Left ventricle myocardium inferior (tissue), 1 donor: Measurements from ENCODE around the gene ZNF385B. TPM values are rescaled to one million over a fixed set of nuclear protein-coding genes. Genes with fewer than 3 reads are reported as not detected.
A peak's percentile ranks its signal among the peaks of the same experiment; 100 is the strongest.

ENCODE experiments used
- DNase-seq: peaks from one replicate; pipeline ENCODE4 v3.0.0-alpha.2; 2020
- H3K27ac ChIP-seq: fragments of 200-600 bp; replicated peaks from 2 replicates; pipeline ENCODE4 v1.8.0; 2021
- H3K27me3 ChIP-seq: fragments of 200-600 bp; 2 replicates; pipeline ENCODE4 v1.8.0; 2021; ENCODE audit warnings: low read depth
- H3K36me3 ChIP-seq: fragments of 200-600 bp; 2 replicates; pipeline ENCODE4 v1.8.0; 2021
- H3K4me1 ChIP-seq: fragments of 200-600 bp; 2 replicates; pipeline ENCODE4 v1.8.0; 2021
- H3K4me3 ChIP-seq: fragments of 200-600 bp; 2 replicates; pipeline ENCODE4 v1.8.0; 2021; ENCODE audit warnings: mild to moderate bottlenecking, moderate library complexity
- H3K9me3 ChIP-seq: fragments of 200-600 bp; replicated peaks from 2 replicates; pipeline ENCODE4 v1.8.0; 2021
- CTCF ChIP-seq: fragments of 200-600 bp; IDR thresholded peaks from 2 replicates; pipeline ENCODE4 v1.8.0; 2021; ENCODE audit warnings: antibody characterized with exemption, mild to moderate bottlenecking, borderline replicate concordance
- intact Hi-C: fragments of 100-400 bp; cut with micrococcal nuclease; formaldehyde crosslinking; loops from one replicate; pipeline ENCODE4 v1.11.0; 2022
- long read RNA-seq: library from polyadenylated mRNA; unstranded; transcript quantifications from one replicate; pipeline ENCODE4 v2.0.0, GENCODE V29; 2021
- total RNA-seq: library from RNA; stranded (reverse); fragmentation: NEBNext Ultra II Directional; extraction: Animal tissue kit (Norgen Biotek cat#: 25700); gene quantifications from one replicate; pipeline ENCODE4 v1.2.1, GENCODE V29; 2021
- donor health status: DM: no; HTN: yes; CAD: no; lungs with severe emphysema.

The ZNF385B gene
- total RNA-seq: 0.14 TPM
- long read RNA-seq, partial matches to known transcripts: 1 of 1 reads
- long read RNA-seq, other reads (novel, unspliced or antisense): 0 of 1 reads

DNA sequence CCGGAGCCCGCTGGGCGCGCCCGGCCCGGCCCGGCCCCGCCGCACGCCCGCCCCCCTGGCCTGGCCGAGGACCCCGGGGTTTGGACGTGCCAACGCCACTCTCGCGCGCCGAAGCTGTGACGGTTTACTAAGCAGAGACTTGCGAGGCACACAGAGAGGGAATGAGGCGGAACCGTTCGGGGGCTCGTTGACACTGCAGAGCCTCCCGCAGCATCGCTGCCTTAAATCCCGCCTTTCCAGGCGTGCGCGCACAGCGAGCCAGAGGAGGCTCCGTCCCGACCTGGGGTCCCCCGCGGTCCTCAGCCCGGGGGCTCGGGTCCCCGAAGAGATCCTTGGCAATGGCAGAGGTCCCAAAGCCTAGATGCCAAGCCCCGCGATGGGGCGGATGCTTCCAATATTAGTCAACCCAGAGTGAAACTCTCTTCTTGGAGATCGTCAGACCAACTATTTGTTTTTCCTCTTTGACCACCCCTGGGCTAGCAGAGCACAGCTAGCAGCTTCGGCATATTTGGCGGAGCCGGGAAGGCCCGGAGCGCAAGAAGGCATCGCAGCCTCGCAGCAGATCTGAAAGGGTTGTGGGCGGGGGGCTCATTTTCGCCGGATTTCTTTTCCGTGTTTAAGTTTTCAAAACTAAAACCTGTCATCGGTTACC is at the start of gene ZNF385B:
ZNF385B (minus strand) TSS at position 197 of the 652 bp plus-strand sequence.
- no peak within 1 kb of the TSS for H3K27ac ChIP-seq
- H3K9me3 ChIP-seq: no peaks in the 10 kb centered on the region
- H3K4me3 ChIP-seq: peak within 1 kb of the TSS; percentile 63
- peaks cover 80% of the 10 kb centered on the region for H3K27me3 ChIP-seq
- H3K4me1 ChIP-seq: peaks cover 16% of the 10 kb centered on the region
- no peaks in the 10 kb centered on the region for H3K36me3 ChIP-seq
- no peak for TF ChIP-seq CTCF
- DNase-seq: no peak
- intact Hi-C loops: no loop called here

DNA sequence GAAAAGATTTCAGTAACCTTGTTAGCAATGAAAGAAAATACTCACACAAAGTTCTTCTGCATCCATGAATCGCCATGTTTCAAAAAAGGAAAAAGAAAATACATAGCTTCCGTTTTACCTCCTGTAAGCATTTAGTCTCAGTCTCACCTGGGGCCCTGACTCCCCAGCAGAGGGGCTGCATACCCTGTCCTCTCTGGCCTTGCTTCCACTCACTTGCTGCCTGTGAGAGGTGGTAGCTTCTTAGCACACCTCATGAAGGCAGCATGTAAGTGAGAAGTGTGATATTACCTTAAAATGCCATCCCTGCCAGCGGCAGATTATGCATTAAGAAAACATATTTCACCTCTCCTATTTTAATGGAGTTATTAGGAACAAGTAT is 49.3 kb upstream of the ZNF385B start:
- no peaks in the 10 kb centered on the region for H3K36me3 ChIP-seq
- no peaks in the 10 kb centered on the region for H3K9me3 ChIP-seq
- TF ChIP-seq CTCF: no peak
- H3K27ac ChIP-seq: no peak overlapping the region
- H3K27me3 ChIP-seq: no peaks in the 10 kb centered on the region
- no peaks in the 10 kb centered on the region for H3K4me1 ChIP-seq
- intact Hi-C loops: no loop called here
- no peak for DNase-seq
- no peak overlapping the region for H3K4me3 ChIP-seq

GRCh38 chr2:179909845-179910734 is 48.7 kb upstream of the ZNF385B start:
- TF ChIP-seq CTCF: no peak
- H3K9me3 ChIP-seq: no peaks in the 10 kb centered on the region
- no peak overlapping the region for H3K4me3 ChIP-seq
- H3K27ac ChIP-seq: no peak overlapping the region
- no peak for DNase-seq
- H3K36me3 ChIP-seq: no peaks in the 10 kb centered on the region
- no peaks in the 10 kb centered on the region for H3K27me3 ChIP-seq
- no peaks in the 10 kb centered on the region for H3K4me1 ChIP-seq
- intact Hi-C loops: no loop called here

DNA sequence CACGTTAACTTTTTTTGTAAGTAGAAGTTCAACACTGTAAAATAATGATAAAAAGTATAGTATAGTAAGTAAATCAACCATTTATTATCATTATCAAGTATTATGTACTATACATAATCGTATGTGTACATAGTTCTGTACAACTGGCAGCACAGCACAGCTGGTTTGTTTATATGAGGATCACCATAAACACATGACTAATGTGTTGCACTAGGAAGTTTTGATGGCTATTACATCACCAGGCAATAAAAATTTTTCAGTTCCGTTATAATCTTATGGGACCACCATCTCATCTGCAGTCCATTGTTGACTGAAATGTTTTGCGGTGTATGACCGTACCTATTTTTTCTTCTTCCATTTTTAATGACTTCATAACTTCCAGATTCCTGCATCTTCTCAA is 39.2 kb upstream of the ZNF385B start:
- H3K4me1 ChIP-seq: no peaks in the 10 kb centered on the region
- H3K27ac ChIP-seq: no peak overlapping the region
- DNase-seq: no peak
- H3K9me3 ChIP-seq: peaks cover 13% of the 10 kb centered on the region
- TF ChIP-seq CTCF: no peak
- no peaks in the 10 kb centered on the region for H3K36me3 ChIP-seq
- no peak overlapping the region for H3K4me3 ChIP-seq
- no peaks in the 10 kb centered on the region for H3K27me3 ChIP-seq
- intact Hi-C loops: no loop called here

GRCh38 chr2:179899666-179900065 is 38.3 kb upstream of the ZNF385B start:
- intact Hi-C loops: no loop called here
- Histone ChIP-seq H3K9me3 (peaks cover 13% of the 10 kb centered on the region), H3K36me3 (no peaks in the 10 kb centered on the region), H3K4me3 (no peak overlapping the region), H3K27ac (no peak overlapping the region), H3K27me3 (no peaks in the 10 kb centered on the region), H3K4me1 (no peaks in the 10 kb centered on the region)
- no peak for DNase-seq
- TF ChIP-seq CTCF: no peak
